Stimulated activated CD8-positive, alpha-beta memory T cell treated with anti-CD3 and anti-CD28 coated beads, Interleukin-2, amount 100 ng/mL, for 48 hours (primary cell): Measurements from ENCODE around the gene CHST11.
"Not testable (repeated sequence)": the region's sequence is repeated elsewhere in the genome, so short reads cannot be mapped to it uniquely, and the experiment has no call there.

Experiments
- DNase-seq, 2 donors: peaks; one replicate each; pipeline ENCODE4 v3.0.0-alpha.2; 2020; ENCODE audit warnings: low read depth in 2 of 2

The CHST11 gene

DNA sequence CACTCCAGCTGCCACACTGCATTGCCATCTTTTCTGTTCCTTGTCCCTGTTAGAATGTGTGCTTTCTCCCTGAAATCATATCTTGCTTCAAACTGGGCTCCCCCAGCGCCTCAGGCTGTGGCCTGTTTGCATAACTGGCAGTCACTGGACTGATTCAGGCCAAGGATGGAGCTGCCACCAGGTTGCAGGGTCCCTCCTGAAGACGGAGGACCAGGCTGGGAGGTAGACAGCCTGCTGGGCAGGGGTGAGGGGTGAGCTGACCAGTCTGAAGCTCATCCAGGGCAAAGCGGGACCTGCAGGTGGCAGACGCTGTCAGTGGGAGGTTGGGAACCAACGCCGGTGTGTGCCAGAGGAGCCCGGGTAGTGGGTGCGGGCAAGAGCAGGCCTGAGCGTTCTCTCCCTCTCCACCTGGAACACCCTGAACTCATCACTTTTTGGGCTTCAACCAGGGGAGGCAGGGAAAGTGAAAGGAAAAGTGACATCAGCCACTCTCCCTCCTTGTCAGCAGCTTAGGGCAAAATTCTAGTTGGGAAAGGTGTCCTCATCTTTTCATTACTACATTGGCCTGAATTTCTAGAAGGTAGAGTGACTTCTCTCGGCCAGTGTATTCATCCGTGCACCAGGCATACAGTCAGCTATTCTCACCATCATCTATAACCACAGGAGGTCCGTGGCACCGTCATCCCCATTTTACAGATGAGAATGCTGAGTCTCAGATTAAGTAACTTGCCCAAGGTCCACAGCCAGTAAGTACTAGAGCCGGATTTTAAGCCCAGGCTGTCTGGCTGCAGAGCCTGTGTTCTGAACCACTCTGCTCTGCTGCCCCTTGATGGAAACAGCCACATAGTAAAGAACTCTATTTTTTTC, 282.3 kb downstream of the CHST11 start:
- no peak for DNase-seq

DNA sequence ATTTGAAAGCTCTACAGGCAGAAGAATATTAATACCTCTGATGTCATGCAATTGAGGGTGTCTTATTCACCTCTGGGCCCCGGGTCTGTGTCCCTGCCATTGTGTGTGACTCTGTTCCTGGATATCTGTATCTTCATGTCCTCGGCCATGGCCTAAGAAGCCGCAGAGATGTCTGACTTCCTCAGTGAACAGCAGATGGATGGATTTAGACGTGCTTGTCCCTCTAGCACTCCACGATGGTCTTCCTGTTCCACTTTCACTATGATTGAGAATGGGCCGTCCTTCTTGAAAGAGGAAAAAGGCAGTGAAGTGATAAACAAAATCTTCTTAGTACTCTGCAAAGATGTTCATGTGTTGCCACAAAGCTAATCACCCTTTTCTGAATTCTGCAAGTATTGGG, 283.9 kb downstream of the CHST11 start:
- no peak for DNase-seq

DNA sequence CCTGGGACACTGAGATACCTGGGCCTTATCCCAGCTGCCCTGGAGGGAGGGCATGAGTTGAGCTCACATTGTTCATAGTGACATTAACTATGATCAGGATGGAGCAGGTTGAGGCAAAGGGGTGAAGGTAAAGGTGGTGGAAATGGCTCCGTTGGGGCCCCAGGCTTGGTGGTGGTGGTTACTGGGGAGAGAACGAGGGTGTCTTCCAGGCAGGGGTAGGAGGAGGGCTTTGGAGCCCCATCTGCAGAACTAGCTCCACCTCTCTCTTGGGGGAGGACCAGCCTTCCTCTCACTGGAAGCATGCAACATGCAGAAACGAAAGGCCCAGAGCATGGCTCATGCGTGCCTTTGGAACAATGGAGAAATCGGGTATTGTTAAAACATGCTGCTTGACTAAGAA, 284.3 kb downstream of the CHST11 start:
- DNase-seq = no peak

DNA sequence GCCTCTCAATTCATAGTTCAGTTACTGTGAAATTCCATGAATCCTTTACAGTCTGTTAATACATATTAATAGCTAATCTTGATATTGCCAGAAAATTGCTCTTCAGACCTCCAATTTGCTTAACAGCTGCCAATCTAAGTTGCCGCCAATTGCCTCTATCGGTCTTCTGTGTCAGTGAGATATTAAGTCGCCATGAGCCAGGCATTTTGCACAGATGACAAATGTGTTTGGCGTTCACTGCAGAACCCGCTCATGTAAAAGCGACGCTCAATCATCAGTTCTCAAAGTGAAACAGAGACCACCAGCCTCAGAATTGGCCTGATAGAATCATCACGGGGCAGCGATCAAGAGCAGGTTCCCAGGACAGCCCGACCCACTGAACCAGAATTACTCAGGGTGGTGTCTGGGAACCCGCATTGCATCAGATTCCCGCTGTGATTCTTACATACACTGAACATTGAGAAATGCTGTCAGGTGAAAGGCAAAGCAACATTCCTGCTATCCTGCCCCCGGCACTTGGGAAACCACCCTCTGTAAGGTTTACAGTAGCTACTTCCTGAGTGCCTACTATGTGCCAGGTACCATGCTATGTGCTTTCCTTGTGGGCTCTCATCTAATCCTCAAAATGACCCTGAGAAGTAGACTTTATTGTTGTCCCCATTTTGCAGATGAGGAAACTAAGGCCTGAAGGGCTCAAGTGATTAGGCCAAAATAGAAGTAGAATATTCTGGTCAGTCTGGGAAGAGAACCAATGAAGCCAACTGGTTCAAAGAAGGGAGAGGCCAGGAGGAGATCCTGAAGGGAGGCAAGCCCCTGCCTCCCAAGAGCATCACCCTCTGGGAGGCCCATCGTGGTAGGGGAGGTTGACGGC, 285.0 kb downstream of the CHST11 start:
- DNase-seq = no peak

DNA sequence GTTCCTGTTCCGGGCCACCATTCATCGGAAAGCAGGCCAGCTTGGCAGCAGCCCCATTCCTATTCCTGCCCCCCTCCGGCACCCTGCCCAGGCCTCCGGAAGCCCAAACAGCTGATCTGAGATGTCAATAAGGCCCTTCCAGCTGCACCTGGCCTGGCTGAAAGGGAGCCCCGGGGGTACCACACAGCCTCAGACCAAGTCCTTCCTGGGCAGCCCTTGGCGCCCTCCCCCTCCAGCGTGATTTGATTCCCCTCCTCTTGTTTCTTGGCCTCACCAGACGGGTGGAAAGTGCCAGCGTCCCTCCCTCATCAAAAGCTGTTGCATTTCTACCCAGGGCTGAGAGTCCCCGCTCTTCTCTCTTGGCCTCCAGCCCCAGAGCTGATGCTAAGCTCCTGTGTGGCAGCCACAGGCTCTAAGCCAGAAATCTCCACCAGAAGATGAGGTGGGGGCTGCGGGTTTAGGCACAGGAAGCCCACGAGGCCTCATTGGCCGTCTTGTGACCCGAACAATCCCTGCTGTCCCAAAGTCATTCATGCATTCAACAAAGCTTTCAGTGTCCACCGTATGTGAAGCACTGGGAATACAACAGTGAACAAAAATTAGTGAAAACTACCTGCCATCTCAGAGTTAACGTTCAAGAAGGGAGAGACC, 285.9 kb downstream of the CHST11 start:
- DNase-seq = no peak

DNA sequence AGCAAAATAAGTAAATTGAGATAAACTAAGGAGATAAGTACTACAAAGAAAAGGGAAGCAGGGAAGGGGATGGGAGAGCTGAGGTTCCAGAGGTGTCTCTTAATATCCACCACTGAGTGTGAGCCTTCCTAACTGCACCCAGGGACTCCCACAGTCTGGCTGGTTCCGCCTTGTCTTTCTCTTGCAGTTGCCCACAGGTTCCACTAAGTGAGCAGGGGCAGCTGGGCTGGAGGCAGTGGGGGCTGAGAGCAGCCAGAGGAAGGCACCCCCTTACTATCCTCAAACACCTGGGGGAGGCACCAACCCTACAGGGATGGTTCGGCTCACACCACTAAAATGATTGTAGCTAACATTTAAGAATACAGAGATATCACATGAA, 286.4 kb downstream of the CHST11 start:
- no peak for DNase-seq

DNA sequence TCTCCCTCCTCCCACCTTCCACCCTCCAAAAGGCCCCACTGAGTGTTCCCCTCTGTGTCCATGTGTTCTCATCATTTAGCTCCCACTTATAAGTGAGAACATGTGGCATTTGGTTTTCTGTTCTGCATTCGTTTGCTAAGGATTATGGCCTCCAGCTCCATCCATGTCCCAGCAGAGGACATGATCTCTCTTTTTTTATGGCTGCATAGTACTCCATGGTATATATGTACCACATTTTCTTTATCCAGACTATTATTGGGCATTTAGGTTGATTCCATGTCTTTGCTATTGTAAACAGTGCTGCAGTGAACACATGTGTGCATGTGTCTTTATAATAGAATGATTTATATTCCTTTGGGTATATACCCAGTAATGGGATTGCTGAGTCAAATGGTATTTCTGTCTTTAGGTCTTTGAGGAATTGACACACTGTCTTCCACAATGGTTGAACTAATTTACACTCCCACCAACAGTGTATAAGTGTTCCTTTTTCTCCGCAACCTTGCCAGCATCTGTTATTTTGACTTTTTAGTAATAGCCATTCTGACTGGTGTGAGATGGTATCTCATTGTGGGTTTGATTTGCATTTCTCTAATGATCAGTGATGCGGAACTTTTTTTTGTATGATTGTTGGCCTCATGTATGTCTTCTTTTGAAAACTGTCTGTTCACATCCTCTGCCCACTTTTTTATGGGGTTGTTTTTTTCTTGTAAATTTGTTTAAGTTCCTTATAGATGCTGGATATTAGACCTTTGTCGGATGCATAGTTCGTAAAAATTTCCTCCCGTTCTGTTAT, 287.2 kb downstream of the CHST11 start:
- not testable (repeated sequence) for DNase-seq

DNA sequence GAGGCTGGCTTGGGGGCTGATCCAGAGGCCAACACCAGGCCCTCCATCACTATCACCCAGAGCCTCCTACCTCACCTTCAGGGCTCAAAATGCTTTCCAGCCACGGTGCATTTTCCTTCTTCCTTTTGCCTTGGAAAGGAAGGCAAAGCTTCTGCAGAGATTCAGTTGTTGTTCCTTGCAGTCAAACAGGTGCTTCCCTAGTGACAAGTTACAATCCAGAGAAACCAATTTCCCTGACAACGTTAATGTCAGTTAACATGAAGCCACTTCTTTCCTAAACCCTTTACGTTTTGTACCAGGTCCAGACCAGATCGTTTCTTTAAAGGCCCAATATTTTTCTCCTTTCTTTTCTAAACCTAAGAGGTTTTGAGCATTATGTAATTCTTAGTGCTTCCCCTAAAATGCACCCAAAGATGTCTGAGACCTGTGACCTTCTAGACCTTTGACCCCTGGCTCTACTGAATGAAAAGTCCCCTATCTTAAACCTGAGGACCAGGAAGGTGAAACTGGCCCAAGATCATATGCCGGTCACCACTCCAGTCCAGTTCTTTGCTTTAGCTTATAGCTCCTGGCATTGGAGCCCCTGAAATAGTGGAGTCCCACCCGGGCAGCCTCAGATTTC, 289.8 kb downstream of the CHST11 start:
- no peak for DNase-seq

DNA sequence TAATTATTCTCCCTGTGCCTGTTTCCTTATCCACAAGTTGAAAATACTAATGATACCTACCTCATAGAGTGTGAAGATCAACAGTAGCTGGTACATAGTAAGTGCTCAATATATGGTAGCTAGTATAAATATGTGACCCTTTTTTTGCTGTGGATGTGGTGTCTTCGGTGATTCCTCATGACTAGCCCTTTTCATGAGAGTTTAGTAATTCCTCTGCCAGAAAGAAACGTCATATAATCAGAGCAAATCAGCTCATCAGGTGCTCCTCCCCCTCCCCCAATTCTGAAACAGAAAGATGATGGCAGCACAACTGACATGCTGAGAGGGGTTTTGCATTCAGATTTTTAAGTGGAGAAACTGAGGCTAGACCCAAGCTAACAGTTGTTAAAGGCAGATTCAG, 290.6 kb downstream of the CHST11 start:
- no peak for DNase-seq

DNA sequence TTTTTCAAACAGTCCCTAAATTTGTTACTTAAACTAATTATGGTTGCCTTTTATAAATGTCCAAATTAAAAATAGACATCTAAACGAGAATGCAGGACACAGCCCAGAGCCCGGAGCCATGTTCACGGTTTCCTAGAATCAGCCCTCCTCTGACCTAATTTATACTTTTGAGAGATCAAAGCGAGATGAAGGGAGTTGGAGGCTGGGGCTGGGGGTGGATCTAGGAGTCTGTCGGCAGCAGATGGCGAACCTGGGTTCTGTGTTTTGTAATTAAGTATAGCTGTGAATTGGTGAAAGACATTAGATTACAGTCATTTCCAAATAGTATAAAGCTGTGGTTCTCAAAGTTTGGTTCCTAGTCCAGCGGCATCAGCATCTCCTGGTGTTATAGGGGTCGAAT, 291.2 kb downstream of the CHST11 start:
- no peak for DNase-seq

DNA sequence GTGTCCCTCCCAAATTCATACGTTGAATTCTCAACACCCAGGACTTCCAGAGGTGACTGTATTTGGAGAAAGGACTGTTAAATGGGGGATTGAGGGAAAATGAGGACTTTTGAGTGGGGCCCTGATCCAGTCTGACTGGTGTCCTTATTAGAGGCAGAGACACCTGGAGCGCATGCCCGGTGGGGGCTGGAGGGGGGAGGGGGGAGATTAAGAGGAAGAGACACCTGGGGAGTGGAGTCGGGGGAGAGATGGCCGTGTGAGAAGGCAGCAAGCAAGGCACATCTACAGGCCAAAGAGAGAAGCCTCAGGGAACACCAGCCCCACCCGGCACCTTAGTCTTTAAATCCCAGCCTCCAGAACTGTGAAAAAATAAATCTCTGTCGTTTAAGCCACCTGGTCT, 291.6 kb downstream of the CHST11 start:
- no peak for DNase-seq

DNA sequence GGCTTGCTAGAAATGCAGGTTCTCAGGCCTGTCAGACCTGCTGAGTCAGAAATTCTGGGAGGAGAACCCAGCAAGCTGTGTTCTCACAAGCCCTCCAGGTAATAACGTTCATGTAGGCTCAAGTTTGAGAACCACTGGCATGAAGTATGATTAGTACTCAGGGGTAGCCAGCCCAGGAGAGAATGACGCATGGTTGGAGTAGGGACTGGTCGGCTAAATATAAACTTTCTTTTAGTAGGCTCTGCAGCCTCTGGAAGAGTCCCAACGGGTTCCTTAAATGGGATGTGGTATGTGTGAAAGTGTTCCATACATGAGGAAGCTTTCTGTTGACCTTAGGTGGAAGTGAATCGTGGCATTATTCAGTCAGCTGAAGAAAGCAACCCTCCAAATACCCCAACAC, 292.0 kb downstream of the CHST11 start:
- no peak for DNase-seq

DNA sequence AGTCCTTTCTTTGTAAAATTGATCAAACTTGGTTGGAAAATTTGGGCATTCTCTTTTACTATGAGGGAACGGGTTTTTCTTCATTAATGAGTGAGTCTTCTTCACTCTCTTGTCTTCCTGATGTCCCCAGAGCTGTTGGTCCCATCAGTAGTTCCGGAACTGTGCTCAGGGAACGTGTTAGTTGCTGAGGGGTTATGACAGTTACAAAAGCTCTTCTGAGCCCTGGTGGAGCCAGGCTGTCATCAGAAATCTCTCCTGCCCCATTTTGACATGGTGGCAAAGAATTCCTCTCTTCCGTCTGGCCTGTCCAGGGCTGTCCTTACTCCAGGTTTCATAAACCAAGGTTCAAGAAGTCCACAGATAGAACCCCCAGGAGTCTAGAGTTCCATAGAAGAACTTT, 292.8 kb downstream of the CHST11 start:
- no peak for DNase-seq

DNA sequence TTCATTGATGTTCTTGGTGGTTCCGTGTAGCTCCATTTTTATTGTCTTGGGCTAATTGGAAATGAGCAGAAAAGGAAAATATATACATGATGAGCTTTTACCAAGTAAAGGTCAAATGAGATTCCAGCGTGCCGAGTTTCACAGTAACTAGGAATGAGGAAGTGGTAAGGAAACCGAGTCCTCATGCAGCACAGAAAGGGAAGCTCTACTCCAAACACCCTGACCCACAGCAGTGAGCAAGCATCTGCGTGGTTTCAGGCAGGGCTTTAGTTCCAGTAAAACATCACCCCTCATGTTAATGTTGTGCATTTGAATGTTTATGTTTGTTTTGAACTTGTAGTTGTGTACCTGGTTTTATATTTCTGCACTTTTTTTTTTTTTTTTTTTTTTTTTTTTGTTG, 293.3 kb downstream of the CHST11 start:
- DNase-seq = no peak

DNA sequence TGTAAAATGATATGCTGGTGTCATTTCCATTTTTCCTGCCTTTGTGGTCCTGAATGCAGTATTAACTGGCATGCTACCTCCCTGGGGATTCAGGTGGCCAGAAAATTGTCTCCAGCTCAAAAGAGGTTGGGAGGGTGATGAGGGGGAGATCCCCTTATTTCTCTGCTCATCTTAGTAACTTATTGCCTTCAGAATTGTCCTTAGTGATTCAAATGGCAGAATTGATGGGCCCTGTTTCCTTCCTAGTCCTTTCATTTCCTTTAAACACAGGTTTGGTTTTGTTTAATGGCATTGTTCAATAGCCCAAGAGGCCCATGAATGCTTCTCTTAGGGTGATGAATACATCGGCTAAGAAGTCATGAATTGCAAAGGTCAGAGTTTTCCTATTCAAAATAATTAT, 294.4 kb downstream of the CHST11 start:
- DNase-seq = no peak

DNA sequence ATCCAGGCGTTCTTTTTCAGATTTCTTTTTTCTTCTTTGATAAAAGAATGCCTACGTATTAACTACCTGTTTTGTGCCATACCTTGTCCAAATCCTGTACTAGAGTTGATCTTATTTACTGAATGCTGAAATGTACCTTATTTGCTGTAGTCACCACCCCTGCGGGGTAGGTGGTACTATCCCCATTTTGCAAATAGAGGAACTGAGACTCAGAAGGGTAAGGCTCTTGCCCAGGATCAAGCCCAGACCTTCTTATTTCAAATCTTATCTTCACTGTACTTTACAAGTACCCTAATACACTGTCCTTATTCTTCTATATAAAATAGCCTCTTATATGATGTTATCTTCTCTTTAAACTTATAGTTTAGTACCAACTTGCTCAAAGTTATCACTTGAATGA, 294.8 kb downstream of the CHST11 start:
- no peak for DNase-seq

DNA sequence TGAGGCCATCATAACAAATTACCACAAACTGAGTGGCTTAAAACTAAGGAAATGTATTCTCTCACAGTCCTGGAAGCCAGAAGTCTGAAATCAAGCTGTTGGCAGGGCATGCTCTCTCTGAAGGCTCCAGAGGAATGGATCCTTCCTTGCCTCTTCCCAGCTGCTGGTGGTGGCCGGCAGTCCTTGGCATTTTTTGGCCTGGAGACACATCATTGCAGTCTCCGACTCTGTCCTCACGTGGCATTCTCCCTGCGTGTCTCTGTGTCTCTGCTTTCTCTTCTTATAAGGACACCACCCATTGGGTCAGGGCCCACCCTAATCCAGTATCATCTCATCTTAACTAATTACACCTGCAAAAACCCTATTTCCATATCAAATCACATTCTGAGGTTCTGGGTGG, 295.3 kb downstream of the CHST11 start:
- DNase-seq = no peak

DNA sequence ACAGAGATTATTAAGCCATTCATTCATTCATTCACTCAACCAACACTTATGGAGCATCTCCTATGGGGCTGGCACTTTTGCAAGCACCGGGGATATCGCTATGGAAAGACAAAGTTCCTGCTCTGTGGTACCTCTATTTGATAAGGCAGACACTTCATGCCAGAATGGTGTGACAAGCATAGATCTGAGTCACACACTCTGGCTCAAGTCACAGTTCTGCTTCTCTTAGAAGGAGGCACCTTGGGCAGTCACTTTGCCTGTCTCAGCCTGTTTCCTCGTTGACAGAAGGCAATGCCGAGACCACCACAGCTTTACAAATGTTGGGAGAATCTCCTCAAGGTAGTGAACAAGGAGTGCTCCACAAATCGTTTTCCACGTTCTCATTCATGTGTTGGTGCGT, 296.1 kb downstream of the CHST11 start:
- DNase-seq = no peak

DNA sequence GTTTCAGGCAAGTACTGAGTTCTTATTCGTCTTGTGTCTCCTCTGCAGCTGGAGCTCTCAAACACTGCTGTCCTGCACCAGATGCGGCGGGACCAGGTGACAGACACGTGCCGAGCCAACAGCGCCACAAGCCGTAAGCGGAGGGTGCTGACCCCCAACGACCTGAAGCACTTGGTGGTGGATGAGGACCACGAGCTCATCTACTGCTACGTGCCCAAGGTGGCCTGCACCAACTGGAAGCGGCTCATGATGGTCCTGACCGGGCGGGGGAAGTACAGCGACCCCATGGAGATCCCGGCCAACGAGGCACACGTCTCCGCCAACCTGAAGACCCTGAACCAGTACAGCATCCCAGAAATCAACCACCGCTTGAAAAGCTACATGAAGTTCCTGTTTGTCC, 300.2 kb downstream of the CHST11 start:
- DNase-seq = no peak

DNA sequence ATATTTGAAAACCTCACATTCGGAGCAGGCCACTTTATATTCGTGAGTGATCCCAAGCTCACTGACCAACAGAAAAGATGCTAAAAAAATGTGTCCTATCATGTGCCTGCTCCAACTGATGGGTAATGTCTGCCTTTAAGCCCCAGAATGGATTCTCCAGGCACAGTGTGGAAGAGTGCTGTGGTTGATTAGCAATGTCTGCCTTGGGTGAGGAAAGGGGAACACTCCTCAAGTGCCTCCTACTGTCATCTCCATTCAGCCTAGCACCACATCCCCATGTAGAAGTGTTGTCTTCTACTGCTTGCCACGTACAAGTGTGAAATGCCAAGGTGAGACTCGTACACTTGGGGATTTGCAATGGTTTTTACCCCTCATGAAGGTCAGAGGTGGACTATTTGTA, 302.0 kb downstream of the CHST11 start:
- DNase-seq = no peak

DNA sequence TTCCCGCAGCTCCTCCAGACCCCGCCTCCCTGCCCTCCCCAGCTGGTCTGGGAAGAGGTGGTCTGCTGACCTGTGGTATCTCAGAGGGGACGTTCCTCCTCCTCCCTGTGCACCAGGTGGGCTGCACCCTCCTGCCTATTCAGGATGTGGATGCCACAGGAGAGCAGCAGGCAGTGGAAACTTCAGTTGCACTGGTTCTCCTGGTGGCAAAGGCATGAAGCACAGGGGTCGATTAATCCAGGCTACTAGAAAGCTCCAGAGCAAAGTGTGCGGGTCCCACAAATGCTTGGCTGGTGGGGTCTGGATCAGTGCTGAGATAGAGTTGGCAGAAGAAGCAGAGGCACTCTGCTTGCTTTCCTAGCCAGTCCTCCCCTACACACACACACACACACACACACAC, 304.3 kb downstream of the CHST11 start:
- no peak for DNase-seq
